Parathyroid adenoma (tissue), 2 donors: ENCODE data around the gene ZNF8.
"Not testable (repeated sequence)": the region's sequence is repeated elsewhere in the genome, so short reads cannot be mapped to it uniquely, and the experiment has no call there.

ENCODE experiments used
- H2AFZ ChIP-seq: fragments of 300-600 bp; sonication (generic); one replicate; pipeline ENCODE4 v1.7.0; 2017; ENCODE audit warnings: antibody characterized with exemption, mild to moderate bottlenecking
- H3K27ac ChIP-seq: fragments of 300-600 bp; sonication (generic); one replicate; pipeline ENCODE4 v1.7.0; 2017
- H3K27me3 ChIP-seq: fragments of 300-600 bp; sonication (generic); one replicate; pipeline ENCODE4 v1.7.0; 2017; ENCODE audit warnings: low read length; ENCODE audit not compliant: control insufficient read depth, insufficient read depth
- H3K36me3 ChIP-seq: fragments of 300-600 bp; sonication (generic); one replicate; pipeline ENCODE4 v1.7.0; 2017; ENCODE audit warnings: low read length; ENCODE audit not compliant: control insufficient read depth, insufficient read depth
- H3K4me1 ChIP-seq: fragments of 300-600 bp; sonication (generic); one replicate; pipeline ENCODE4 v1.7.0; 2017; ENCODE audit warnings: control low read depth
- H3K4me2 ChIP-seq: fragments of 300-600 bp; sonication (generic); one replicate; pipeline ENCODE4 v1.7.0; 2017; ENCODE audit warnings: low read length
- H3K4me3 ChIP-seq: fragments of 300-600 bp; sonication (generic); one replicate; pipeline ENCODE4 v1.7.0; 2017; ENCODE audit warnings: low read depth, low read length
- H3K79me2 ChIP-seq: fragments of 300-600 bp; sonication (generic); one replicate; pipeline ENCODE4 v1.7.0; 2017; ENCODE audit warnings: control low read depth
- H3K9ac ChIP-seq: fragments of 300-600 bp; sonication (generic); one replicate; pipeline ENCODE4 v1.7.0; 2017; ENCODE audit warnings: mild to moderate bottlenecking
- H3K9me3 ChIP-seq: fragments of 300-600 bp; sonication (generic); one replicate; pipeline ENCODE4 v1.7.0; 2017; ENCODE audit warnings: low read length; ENCODE audit not compliant: control insufficient read depth
- TF ChIP-seq, protein P1 (sequence below): fragments of 300-600 bp; sonication (generic); IDR thresholded peaks from one replicate; pipeline ENCODE4 v1.7.0; 2017; ENCODE audit warnings: antibody characterized with exemption, mild to moderate bottlenecking
- donor health status: primary hyperparathyroidism.

Gene ZNF8

GRCh38 chr19:58252102-58252685 lies 26.6 kb upstream of the ZNF8 start:
- H3K4me1 ChIP-seq, result no peaks in the 10 kb centered on the region
- H3K9ac ChIP-seq, result no peak overlapping the region
- no peak overlapping the region for H2AFZ ChIP-seq
- no peaks in the 10 kb centered on the region for H3K27me3 ChIP-seq
- no peaks in the 10 kb centered on the region for H3K79me2 ChIP-seq
- H3K9me3 ChIP-seq, result peaks cover 4% of the 10 kb centered on the region
- peaks cover 10% of the 10 kb centered on the region for H3K36me3 ChIP-seq
- TF ChIP-seq, protein P1, sequence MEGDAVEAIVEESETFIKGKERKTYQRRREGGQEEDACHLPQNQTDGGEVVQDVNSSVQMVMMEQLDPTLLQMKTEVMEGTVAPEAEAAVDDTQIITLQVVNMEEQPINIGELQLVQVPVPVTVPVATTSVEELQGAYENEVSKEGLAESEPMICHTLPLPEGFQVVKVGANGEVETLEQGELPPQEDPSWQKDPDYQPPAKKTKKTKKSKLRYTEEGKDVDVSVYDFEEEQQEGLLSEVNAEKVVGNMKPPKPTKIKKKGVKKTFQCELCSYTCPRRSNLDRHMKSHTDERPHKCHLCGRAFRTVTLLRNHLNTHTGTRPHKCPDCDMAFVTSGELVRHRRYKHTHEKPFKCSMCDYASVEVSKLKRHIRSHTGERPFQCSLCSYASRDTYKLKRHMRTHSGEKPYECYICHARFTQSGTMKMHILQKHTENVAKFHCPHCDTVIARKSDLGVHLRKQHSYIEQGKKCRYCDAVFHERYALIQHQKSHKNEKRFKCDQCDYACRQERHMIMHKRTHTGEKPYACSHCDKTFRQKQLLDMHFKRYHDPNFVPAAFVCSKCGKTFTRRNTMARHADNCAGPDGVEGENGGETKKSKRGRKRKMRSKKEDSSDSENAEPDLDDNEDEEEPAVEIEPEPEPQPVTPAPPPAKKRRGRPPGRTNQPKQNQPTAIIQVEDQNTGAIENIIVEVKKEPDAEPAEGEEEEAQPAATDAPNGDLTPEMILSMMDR, result no peak
- H3K4me3 ChIP-seq, result no peak overlapping the region
- no peak overlapping the region for H3K4me2 ChIP-seq
- no peak overlapping the region for H3K27ac ChIP-seq

GRCh38 chr19:58258259-58258658 lies 20.5 kb upstream of the ZNF8 start:
- not testable (repeated sequence) for H2AFZ ChIP-seq, H3K4me3 ChIP-seq, H3K27ac ChIP-seq, H3K9ac ChIP-seq, H3K4me2 ChIP-seq, H3K27me3 ChIP-seq, H3K4me1 ChIP-seq, H3K79me2 ChIP-seq
- H3K9me3 ChIP-seq, result peaks cover 27% of the 10 kb centered on the region
- peaks cover 52% of the 10 kb centered on the region for H3K36me3 ChIP-seq

DNA sequence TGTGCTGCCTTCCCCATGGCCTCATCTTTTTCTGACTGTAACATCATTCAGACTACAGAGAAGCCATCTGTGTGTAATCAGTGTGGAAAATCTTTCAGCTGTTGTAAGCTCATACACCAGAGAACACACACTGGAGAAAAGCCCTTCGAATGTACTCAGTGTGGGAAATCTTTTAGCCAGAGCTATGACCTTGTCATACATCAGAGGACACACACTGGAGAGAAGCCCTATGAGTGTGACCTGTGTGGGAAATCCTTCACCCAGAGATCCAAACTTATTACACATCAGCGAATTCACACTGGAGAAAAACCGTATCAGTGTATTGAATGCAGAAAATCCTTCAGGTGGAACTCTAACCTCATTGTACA lies 17.2 kb upstream of the ZNF8 start:
- Histone ChIP-seq H3K9me3 (peaks cover 32% of the 10 kb centered on the region), H3K4me2 (no peak overlapping the region), H2AFZ (no peak overlapping the region), H3K27ac (no peak overlapping the region), H3K9ac (no peak overlapping the region), H3K4me3 (no peak overlapping the region), H3K4me1 (no peaks in the 10 kb centered on the region), H3K27me3 (no peaks in the 10 kb centered on the region), H3K36me3 (peaks cover 51% of the 10 kb centered on the region), H3K79me2 (no peaks in the 10 kb centered on the region)
- TF ChIP-seq, protein P1, result no peak

- H3K36me3 ChIP-seq, result peaks cover 51% of the 10 kb centered on the region
- H3K4me3 ChIP-seq, result no peak overlapping the region
- H3K4me1 ChIP-seq, result no peaks in the 10 kb centered on the region
- no peak overlapping the region for H3K9ac ChIP-seq
- TF ChIP-seq, protein P1, result no peak
- no peaks in the 10 kb centered on the region for H3K79me2 ChIP-seq
- H3K4me2 ChIP-seq, result no peak overlapping the region
- no peak overlapping the region for H3K27ac ChIP-seq
- no peaks in the 10 kb centered on the region for H3K27me3 ChIP-seq
- H2AFZ ChIP-seq, result no peak overlapping the region
- H3K9me3 ChIP-seq, result peaks cover 32% of the 10 kb centered on the region
Observed at GRCh38 chr19:58261968-58262921, 16.5 kb upstream of the ZNF8 start.

DNA sequence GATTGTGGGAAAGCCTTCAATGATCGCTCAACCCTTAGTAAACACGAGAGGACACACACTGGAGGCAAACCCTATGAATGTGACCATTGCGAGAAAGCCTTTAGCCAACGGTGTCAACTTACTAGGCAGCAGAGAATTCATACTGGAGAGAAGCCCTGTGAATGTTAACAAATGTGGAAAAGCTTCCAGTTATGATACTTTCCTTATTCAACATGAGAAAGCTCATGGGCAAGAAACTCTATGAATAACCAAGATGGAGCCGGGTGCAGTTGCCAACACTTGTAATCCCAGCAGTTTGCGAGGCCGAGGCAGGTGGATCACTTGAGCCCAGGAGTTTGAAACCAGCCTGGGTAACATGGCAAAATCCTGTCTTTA lies 15.8 kb upstream of the ZNF8 start:
- no peak overlapping the region for H3K9ac ChIP-seq
- H3K79me2 ChIP-seq, result no peaks in the 10 kb centered on the region
- TF ChIP-seq, protein P1, result no peak
- peaks cover 44% of the 10 kb centered on the region for H3K36me3 ChIP-seq
- peaks cover 32% of the 10 kb centered on the region for H3K9me3 ChIP-seq
- H3K4me1 ChIP-seq, result no peaks in the 10 kb centered on the region
- H3K4me3 ChIP-seq, result no peak overlapping the region
- H2AFZ ChIP-seq, result no peak overlapping the region
- H3K27me3 ChIP-seq, result no peaks in the 10 kb centered on the region
- H3K4me2 ChIP-seq, result no peak overlapping the region
- H3K27ac ChIP-seq, result no peak overlapping the region
